HG03565 (cell line): ENCODE measurements around the gene MAP2K5.

Source experiments
- ATAC-seq: cut with Tn5 transposase; IDR thresholded peaks from one replicate; pipeline ENCODE4 v1.9.1; 2021; ENCODE audit warnings: mild to moderate bottlenecking, moderate library complexity; ENCODE audit not compliant: unreplicated experiment

The MAP2K5 gene

GRCh38 chr15:67521029-67521782 is 21.3 kb upstream of the MAP2K5 start, which contains the start of gene C15orf61:
C15orf61 (plus strand) TSS chr15:67521131; CDS start chr15:67521249, 118 bp downstream.
- ATAC-seq = peak; percentile 74

DNA sequence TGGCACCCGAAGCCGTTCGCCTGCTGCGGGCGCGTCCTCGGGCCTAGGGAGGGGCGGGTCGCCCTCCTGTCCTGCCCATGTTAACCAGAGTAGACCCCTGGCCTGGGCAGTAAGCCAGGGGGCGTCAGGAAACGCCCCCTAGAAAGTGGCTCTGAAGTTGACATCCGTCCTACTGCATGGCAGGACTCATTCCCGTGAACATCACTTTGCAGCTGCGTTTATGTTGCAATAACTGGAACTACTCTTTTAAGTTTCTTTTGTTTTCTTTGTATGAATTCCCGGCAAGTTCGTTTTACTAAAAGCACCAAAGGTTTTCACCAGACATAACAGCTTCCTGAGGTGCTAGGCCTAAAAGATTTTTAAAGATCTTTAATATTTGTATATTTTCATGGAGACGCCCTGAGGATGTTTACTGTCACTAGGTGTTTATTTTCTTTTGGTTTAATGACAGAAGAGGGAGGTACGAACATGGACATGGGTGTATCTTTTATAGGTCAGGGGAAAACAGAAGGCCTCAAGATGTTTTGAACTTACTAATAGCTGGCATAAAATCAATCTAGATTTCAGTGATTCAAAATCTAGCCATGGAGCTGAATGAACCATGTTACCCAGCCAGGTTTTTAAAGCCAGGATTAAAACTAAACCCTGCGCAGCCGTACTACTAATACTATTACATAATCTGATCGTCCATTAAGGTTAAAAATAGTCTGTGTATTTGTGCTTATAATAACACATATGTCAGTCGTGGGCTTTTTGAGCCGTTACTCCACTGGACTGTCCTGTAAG is 20.5 kb upstream of the MAP2K5 start:
- no peak for ATAC-seq

DNA sequence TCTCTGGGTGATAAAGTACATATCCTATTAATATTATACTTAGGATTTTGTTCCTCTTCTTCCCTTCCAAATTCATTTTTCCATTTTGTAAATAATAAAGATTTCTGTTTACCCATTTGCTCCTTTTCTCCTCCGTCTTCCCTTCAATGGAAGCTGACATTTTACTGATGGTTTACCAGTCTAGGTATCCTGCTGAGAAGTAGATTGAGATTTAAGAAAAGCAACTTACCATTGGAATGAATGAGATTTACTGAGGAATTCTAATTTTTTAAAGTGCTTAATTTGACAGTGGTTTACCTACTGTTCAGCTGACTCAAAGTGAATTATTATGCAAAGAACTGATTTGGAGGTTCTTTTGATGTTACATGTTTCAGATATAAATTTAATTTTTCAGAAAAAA is 19.2 kb upstream of the MAP2K5 start:
- ATAC-seq = no peak

- ATAC-seq = no peak
These were observed 18.3 kb upstream of the MAP2K5 start for GRCh38 chr15:67524235-67524634.

- no peak for ATAC-seq
These were observed 14.0 kb upstream of the MAP2K5 start for GRCh38 chr15:67528513-67528912.

DNA sequence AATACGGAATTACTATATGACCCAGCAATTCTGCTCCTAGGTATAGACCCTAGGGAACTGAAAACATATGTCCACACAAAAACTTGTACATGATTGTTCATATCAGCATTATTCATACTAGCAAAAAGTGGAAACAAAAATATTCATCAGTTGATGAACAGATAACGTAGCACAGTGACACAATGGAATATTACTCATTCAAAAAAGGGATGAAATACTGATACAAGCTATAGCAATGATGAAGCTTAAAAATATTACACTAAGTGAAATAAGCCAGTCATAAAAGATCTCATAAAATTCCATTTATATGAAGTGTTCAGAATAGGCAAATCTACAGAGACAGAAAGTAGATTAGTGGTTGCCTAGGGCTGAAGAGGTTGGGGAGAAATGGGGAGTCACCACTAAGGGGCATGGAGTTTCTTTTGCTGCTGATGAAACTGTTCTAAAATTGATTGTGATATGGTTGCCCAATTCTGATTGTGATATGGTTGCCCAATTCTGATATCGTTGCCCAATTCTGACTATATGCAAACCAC is 11.1 kb upstream of the MAP2K5 start:
- ATAC-seq = no peak

- ATAC-seq = no peak
These were observed 8.6 kb upstream of the MAP2K5 start for GRCh38 chr15:67533873-67534272.

DNA sequence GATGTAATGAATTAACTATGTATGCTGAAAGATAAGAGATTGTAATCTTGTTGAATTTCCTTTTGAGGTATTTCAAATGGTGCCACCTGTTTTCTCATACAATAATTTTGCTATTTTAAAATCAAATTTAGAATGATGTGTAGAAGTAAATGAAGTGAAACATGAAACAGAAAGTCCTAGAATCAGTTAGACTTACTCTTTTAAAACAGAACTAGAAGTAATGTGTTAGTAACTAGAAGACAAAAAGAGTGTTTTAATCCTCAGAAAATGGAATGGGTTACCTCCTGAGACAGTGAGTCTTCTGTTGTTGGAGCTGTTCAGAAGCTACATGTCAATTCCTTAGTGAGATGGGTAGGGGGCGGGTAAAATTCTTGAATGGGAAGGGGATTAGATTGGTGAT is 8.1 kb upstream of the MAP2K5 start:
- no peak for ATAC-seq

DNA sequence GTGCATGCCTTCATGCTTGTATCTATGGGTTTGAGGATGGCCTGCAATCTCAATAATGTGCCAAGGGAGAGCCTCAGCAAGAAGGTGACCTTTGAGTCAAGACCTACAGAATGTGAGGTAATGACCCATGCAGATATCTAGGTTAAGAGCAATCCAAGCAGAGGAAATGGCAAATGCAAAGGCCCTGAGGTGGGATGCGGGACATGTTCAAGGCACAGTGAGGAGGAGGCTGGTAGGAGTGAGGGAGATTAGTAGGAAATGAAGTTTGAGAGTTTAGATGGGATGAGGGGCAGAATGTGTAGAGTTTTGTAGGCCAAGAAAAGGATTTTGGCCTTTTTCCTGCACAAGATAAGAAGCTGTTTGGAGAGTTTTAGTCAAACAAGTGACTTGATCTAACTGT is 4.7 kb upstream of the MAP2K5 start:
- ATAC-seq = no peak

GRCh38 chr15:67543348-67543718 is 830 bp downstream of the MAP2K5 start:
- no peak for ATAC-seq

- no peak for ATAC-seq
These were observed 2.0 kb downstream of the MAP2K5 start for GRCh38 chr15:67544475-67544874.

GRCh38 chr15:67545864-67546263 is 3.4 kb downstream of the MAP2K5 start:
- ATAC-seq = no peak

DNA sequence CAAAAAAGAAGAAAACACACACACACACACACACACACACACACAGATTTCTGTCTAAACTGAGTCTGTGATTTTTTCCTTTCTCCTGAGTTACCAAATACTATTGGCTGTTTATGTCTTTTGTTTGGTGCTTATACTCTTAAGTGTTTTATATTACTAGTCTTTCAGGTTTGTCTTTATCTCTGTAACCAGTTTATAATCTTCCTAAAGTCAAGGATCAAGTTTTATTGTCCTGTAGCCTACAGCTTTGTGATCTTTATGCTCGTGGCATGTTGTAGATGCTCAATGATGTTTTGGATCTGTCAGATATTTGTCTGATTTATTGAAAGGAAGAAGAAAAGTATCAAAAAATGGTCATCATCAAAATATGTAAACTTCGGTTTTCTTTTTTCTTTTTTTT is 4.6 kb downstream of the MAP2K5 start:
- ATAC-seq = no peak

DNA sequence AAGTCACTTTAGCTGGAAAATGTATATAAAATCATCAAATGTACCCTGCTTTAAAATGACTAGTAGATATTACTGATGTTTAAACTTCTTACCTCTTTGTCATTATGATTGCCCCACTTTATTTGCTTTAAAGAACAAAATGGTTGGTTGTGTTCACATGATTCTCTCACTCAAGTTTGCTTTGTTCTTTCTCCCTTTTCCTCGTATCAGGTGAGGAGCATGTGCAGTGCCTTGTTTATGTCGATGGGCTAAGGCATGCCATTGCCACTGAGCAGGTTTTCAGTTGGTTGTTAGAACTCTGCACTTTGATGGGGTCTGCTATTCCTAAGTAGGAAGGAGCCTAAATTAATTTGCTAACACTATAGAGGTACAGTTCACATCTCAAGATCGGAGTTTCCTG is 5.3 kb downstream of the MAP2K5 start:
- ATAC-seq = no peak

- no peak for ATAC-seq
These were observed 5.8 kb downstream of the MAP2K5 start for GRCh38 chr15:67548236-67548852.

- no peak for ATAC-seq
These were observed 6.6 kb downstream of the MAP2K5 start for GRCh38 chr15:67548862-67549651.

DNA sequence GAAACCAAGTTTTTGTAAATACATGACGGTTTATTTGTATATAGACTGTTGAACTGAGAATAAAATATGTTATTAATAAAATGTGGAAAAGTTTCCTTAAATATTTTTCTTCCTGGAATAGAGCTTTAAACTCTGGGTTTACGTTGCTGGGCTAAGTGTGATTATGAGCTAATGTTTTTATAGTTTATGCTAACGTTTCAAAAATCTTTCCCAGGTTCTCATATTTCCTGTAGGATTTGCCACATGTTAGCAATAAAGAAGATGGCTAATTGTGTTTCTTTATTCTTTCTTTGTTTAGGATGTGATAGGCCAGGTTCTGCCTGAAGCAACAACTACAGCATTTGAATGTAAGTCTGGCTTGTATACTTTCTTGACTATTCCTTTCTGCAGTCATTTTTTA is 7.2 kb downstream of the MAP2K5 start:
- ATAC-seq = no peak

DNA sequence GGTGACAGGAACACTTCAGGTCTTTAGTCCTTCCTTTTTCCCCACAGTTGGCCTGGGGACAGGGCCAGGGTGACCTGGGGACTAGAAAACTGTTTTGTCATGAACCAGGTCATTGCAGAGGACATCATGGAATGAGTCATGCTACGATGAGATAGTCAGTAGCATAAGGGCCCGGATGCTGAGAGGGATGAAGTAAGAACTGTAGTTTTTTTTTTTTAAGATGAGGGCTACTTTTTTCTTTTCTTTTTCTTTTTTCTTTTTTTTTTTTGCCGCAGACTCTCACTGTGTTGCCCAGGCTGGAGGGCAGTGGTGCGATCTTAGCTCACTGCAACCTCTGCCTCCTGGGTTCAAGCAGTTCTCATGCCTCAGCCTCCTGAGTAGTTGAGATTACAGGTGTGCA is 8.0 kb downstream of the MAP2K5 start:
- no peak for ATAC-seq

DNA sequence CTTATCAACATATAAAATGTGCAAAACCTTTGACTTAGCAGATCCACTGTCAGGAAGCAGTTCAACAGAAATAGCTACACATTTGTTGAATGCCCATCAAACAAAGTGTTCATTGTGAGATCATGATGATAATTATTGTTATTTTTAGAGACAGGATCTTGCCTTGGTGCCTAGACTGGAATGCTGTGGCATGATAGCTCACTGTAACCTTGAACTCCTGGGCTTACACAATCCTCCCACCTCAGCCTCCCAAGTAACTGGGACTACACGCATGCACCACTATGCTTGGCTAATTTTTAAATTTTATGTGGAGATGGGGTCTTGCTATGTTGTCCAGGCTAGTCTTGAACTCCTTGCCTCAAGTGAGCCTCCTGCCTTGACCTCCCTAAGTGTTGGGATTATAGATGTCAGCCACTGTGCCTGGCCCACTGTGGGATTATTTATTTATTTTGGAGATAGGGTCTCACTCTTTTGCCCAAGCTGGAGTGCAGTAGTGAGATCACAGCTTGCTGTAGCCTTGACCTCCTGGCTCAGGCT is 8.8 kb downstream of the MAP2K5 start:
- ATAC-seq = no peak

- no peak for ATAC-seq
These were observed 12.1 kb downstream of the MAP2K5 start for GRCh38 chr15:67554580-67554979.
